SK-N-SH treated with all-trans-retinoic acid at 6 μM for 48 hours (cell line): ENCODE measurements around the gene CXCL17.
A peak's percentile ranks its signal among the peaks of the same experiment; 100 is the strongest.

Experiments used
- ATAC-seq: fragments of 200-7000 bp; cut with Tn5 transposase; 3 replicates; pipeline ENCODE4 v1.9.1; 2020; ENCODE audit warnings: mild to moderate bottlenecking, moderate library complexity
- BACH2 ChIP-seq: fragments of 250-450 bp; sonication (Bioruptor Pico); IDR thresholded peaks from 2 replicates; pipeline ENCODE4 v1.9.0; 2021; ENCODE audit warnings: mild to moderate bottlenecking, borderline replicate concordance
- CREB5 ChIP-seq: fragments of 250-450 bp; sonication (Bioruptor Pico); IDR thresholded peaks from 2 replicates; pipeline ENCODE4 v1.5.1; 2020; ENCODE audit warnings: low read depth, mild to moderate bottlenecking, moderate library complexity
- CSDC2 ChIP-seq: fragments of 250-450 bp; sonication (Bioruptor Pico); IDR thresholded peaks from 2 replicates; pipeline ENCODE4 v1.5.0; 2020; ENCODE audit warnings: mild to moderate bottlenecking, moderate library complexity
- CSRNP3 ChIP-seq: fragments of 250-450 bp; sonication (Bioruptor Pico); IDR thresholded peaks from 2 replicates; pipeline ENCODE4 v1.5.1; 2021; ENCODE audit warnings: mild to moderate bottlenecking, moderate library complexity
- ESRRG ChIP-seq: fragments of 250-450 bp; sonication (Bioruptor Pico); IDR thresholded peaks from 2 replicates; pipeline ENCODE4 v1.6.1; 2021; ENCODE audit warnings: mild to moderate bottlenecking
- GLIS3 ChIP-seq: fragments of 250-450 bp; sonication (Bioruptor Pico); IDR thresholded peaks from 2 replicates; pipeline ENCODE4 v1.5.0; 2020; ENCODE audit warnings: mild to moderate bottlenecking, moderate library complexity
- ISL1 ChIP-seq: fragments of 250-450 bp; sonication (Bioruptor Pico); IDR thresholded peaks from 2 replicates; pipeline ENCODE4 v2.1.2; 2022; ENCODE audit warnings: mild to moderate bottlenecking, moderate library complexity
- OSR1 ChIP-seq: fragments of 250-450 bp; sonication (Bioruptor Pico); IDR thresholded peaks from 2 replicates; pipeline ENCODE4 v1.8.0; 2022; ENCODE audit warnings: moderate library complexity, mild to moderate bottlenecking, inconsistent platforms
- PATZ1 ChIP-seq: fragments of 250-450 bp; sonication (Bioruptor Pico); IDR thresholded peaks from 2 replicates; pipeline ENCODE4 v1.8.0; 2020; ENCODE audit warnings: mild to moderate bottlenecking, moderate library complexity, borderline replicate concordance
- PPARA ChIP-seq: fragments of 250-450 bp; sonication (Bioruptor Pico); IDR thresholded peaks from 2 replicates; pipeline ENCODE4 v1.5.0; 2020; ENCODE audit warnings: mild to moderate bottlenecking, borderline replicate concordance
- RARB ChIP-seq: fragments of 250-450 bp; sonication (Bioruptor Pico); IDR thresholded peaks from 2 replicates; pipeline ENCODE4 v1.8.0; 2021; ENCODE audit warnings: mild to moderate bottlenecking, moderate library complexity
- SNAI2 ChIP-seq: fragments of 250-450 bp; sonication (Bioruptor Pico); IDR thresholded peaks from 2 replicates; pipeline ENCODE4 v1.5.0; 2020; ENCODE audit warnings: mild to moderate bottlenecking, moderate library complexity
- TCF4 ChIP-seq: fragments of 250-450 bp; sonication (Bioruptor Pico); IDR thresholded peaks from 2 replicates; pipeline ENCODE4 v1.8.0; 2021; ENCODE audit warnings: mild to moderate bottlenecking, moderate library complexity, borderline replicate concordance
- TSHZ2 ChIP-seq: fragments of 250-450 bp; sonication (Bioruptor Pico); IDR thresholded peaks from 2 replicates; pipeline ENCODE4 v1.5.0; 2020; ENCODE audit warnings: mild to moderate bottlenecking, moderate library complexity
- ZFP3 ChIP-seq: fragments of 250-450 bp; sonication (Bioruptor Pico); IDR thresholded peaks from 2 replicates; pipeline ENCODE4 v1.5.0; 2020; ENCODE audit warnings: mild to moderate bottlenecking, moderate library complexity
- ZFP30 ChIP-seq: fragments of 450-650 bp; formaldehyde crosslinking; IDR thresholded peaks from 2 replicates; pipeline ENCODE4 v1.5.0; 2022; ENCODE audit warnings: mild to moderate bottlenecking, moderate library complexity
- ZNF565 ChIP-seq: fragments of 450-650 bp; formaldehyde crosslinking; conservative IDR thresholded peaks from 2 replicates; pipeline ENCODE4 v1.5.0; 2020; ENCODE audit warnings: low read depth, mild to moderate bottlenecking, moderate library complexity
- ZNF8 ChIP-seq: fragments of 450-650 bp; formaldehyde crosslinking; IDR thresholded peaks from 2 replicates; pipeline ENCODE4 v1.5.0; 2020; ENCODE audit warnings: mild to moderate bottlenecking, moderate library complexity

Gene CXCL17

GRCh38 chr19:42443944-42444398, 1.2 kb upstream of the CXCL17 start:
- no peak for ATAC-seq

GRCh38 chr19:42441049-42441445, 1.7 kb downstream of the CXCL17 start:
- TF ChIP-seq GLIS3 (CRISPR knock-in tag): no peak
- no peak for TF ChIP-seq PATZ1
- TF ChIP-seq CREB5: no peak
- TF ChIP-seq ZNF8 (CRISPR knock-in tag): no peak
- ATAC-seq: no peak

More at GRCh38 chr19:42443944-42444398, 1.2 kb upstream of the CXCL17 start:
- no peak for TF ChIP-seq ISL1 (CRISPR knock-in tag)
- TF ChIP-seq CSRNP3 (CRISPR knock-in tag): no peak
- TF ChIP-seq ZNF565 (CRISPR knock-in tag): no peak
- TF ChIP-seq BACH2: no peak
- TF ChIP-seq PATZ1: no peak

- peak; percentile 81 for ATAC-seq
- TF ChIP-seq TCF4 (CRISPR knock-in tag) (no peak), PPARA (CRISPR knock-in tag) (no peak), ESRRG (CRISPR knock-in tag) (no peak), ZFP3 (no peak), CSDC2 (CRISPR knock-in tag) (no peak), TSHZ2 (CRISPR knock-in tag) (no peak), ZFP30 (CRISPR knock-in tag) (no peak), OSR1 (CRISPR knock-in tag) (no peak), CSRNP3 (CRISPR knock-in tag) (no peak), GLIS3 (CRISPR knock-in tag) (no peak), ZNF8 (CRISPR knock-in tag) (no peak), SNAI2 (CRISPR knock-in tag) (no peak), ZNF565 (CRISPR knock-in tag) (no peak), BACH2 (no peak), ISL1 (CRISPR knock-in tag) (no peak), RARB (CRISPR knock-in tag) (no peak)
These were observed 2.2 kb downstream of the CXCL17 start for GRCh38 chr19:42440357-42441048.
